Ramos (cell line): Measurements from ENCODE around the gene NPAS2.

Experiments used
- in situ Hi-C: fragments of 300-500 bp; cut with MboI; formaldehyde crosslinking; loops from one replicate; pipeline ENCODE4 v1.14.3; 2022; ENCODE audit warnings: low sequenced_read_pairs; ENCODE audit not compliant: unreplicated experiment

The NPAS2 gene

DNA sequence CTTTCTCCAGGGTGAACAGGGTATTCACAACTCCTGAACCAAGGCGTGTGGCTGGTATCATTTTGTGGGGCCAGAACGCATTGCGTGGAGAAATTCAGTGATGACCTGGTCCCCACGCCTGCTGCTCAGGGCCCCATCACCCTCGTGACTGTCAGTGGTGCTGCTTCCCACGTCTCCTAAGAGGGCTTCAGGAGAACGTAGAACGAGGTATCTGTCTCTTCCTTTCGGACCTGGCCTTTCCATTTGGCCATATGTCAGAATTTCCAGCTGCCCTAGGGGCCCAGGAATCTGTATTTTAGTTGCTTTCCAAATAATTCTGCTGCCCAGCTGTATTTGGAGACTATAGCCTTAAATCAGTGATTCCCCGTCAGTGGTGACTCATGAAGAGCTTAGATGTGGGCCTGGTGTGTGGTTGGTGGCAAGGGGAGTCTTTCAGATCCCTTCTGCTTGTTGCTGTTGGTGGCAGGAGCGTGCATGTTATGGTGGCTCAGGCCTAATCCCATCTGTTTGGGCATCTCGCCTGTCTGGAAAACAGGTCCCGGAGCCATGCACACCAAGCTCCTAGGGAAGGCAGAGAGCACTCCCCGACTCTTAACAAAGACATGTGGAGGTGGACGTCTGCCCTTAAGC, 56.4 kb downstream of the NPAS2 start:
- in situ Hi-C loops = no loop called here

DNA sequence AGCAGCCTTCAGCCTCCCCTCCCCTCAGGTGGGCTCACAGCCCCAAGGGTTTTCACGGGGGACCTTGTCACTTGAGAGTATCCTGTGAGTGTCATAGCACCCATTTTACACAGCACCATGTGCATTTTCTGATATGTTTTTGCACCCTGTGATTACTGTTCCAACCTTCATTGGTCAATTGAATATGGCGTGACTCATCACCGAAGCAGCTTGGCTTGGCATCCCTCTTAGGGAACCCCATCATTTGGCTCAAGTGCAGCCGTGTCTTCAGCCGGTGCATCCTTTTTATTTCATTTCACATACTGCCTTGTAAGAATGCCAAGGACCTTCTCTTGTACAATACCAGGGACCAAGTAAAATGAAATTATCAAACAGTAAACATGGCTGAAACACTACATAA, 57.6 kb downstream of the NPAS2 start:
- in situ Hi-C loops = no loop called here

DNA sequence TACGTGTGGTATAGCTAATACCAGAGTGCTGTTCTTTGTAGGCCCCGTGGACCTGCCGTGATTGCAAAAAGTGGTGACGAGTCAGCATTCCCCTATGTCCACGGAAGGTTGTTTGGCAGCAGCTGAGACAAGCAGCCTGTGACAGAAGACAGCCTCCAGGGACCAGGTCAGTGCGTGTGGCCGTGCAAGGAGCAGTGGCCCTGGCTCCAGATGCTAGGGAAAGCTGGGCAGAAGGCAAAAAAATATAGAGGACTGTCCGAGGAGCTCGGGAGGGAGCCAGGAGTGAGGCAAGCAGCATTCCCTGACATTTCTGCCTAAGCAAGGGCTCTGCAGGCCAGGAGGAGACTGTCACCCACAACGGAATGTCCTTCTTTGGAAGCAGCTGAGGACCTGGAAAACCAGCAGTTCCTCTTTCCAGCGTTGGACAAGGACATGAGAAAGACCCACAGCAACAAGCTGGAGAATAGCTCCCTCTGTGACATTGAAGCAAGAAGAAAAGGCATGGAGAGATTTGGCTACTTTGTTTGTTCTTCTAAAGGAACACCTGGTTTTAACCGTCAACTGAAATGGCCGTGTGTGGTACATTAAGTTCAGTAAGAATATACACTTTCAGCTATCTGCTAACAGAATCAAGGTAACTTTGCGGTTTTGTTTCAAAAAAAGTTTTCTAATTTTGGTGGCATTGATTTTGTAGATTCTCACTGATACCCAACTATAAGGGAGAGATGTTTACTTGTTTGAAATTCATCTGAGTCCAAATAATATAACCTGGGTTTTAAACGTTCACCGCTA, 58.3 kb downstream of the NPAS2 start:
- in situ Hi-C loops = no loop called here

DNA sequence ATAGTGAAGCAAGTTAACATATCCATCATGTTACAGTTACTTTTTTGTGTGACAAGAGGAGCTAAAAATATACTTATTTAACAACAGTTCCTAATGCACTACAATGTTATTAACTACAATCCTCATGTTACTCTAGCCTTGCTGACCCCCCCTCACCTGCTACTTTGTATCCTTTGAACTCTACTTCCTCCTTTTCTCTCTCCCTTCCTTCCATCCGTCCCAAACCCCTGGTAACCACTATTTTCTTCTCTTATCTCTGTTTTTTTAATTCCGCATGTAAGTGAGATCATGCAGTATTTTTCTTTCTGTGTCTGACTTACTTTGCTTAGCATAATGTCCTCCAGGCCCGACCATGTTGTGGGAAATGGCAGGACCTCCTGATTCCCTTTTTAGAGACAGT, 59.4 kb downstream of the NPAS2 start:
- in situ Hi-C loops = no loop called here

DNA sequence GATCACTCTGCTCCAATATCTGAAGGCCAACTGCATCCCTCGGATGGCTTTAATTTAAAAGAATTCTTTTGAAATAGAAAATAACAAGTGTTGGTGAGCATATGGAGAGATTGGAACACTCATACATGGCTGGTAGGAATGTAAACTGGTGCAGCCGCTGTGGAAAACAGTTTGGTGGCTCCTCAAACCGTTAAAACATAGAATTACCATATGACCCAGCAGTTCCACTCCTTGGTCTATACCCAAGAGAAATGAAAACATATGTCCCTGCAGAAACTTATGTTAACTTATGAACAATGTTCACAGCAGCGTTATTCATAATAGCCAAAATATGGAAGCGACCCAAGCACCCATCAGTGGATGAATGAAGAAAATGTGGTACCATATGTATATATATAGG, 60.1 kb downstream of the NPAS2 start:
- in situ Hi-C loops = no loop called here

DNA sequence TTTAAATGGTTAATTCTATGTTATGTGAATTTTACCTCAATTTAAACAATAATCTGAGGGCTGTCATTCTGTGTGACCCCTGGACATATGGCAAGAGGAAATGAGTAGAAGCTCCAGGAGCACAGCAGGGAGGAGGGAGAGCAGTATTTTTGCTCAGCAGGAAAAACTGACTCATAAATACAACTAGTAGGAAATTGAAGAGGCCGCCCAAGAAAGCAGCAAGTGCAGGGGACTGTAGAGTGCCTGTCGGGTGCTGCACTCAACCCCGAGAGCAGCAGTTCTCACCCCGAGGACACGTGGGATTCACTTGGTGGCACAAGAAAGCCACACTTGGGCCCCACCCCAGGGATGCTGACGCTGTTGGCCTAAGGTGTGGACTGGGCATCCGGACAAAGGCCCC, 60.8 kb downstream of the NPAS2 start:
- in situ Hi-C loops = no loop called here

DNA sequence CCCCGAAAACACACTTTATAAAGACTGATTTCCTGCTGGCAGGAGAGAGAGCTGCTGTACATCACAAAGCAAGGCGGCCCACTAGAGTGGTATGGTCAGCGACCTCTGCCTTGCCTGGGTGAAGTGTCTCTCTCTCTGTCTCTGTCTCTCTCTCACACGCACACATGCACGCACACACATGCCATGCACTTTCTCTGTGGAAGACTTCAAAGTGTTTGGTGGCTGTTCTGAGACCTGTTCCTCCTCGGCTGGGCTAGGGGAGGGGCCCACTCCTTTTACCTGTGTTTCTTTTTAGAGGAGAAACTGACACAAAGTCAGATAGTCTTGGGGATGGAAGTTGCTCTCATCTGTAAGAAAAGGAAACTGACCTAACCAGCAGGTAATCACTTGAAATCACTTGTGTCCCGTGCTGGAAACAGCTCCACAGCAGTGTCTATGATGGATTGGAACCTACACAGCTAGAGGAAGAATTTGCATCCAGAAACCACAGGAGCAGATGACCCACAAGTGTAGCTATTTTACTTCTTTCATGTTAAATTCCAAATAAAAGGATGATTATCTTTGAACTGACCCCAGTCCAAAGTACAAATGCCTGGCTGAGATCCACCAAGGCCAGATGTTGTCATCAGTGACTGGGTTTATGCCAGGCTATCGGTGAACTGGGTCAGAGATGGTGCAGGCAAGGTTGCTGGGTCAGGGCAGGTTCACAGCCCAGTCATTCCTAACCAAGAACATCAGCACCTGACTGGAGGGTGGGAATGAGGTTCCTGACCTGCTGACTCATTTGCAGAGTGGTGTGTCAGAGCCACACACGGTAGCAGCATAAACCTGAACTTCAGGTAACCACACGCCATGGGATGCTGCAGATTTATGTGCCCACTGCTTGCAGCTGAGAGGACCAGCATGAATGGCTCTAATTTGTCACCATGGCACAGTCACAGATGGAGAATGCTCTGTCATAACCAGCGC, 63.0 kb downstream of the NPAS2 start:
- in situ Hi-C loops = no loop called here

DNA sequence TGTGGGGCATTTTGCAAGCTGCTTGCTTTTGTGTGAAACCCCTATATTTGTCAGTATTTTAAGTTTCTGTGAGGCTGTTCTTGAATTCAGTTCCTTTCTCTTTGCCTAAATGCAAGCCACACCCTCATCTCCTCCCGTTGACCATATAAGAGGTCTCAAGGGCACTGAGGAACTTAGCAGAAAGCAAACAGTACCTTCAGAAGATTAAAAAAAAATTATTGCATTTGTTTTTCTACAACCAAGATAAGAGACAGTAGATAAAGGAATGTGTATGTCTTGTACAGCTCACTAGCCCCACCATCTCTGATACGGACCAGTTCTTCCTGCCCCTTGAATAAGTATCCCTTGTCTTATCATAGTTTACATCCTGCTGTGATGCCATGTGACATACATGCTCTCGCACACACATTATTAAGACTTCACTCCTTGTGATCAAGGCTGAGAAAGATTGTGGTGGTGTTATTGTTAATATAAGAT, 64.2 kb downstream of the NPAS2 start:
- in situ Hi-C loops = no loop called here

DNA sequence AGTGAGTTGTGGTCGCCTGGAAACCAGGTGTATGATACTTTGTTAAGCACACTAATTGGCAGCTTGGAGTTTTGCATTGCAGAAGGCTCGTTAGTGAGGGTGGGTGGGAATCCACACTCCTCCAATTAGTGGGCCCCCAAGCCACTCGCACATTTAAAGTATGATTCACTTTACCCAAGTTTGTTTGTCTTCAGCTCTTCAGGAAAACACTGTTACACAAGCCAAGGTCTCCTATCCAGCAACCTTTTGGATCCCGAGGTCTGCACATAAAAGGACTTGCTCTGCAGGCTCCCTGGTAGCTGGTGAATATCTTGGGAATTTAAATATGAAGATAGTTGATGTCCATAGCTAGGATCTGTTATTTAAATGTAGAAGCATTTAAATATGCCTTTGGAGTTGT, 66.1 kb downstream of the NPAS2 start:
- in situ Hi-C loops = no loop called here

DNA sequence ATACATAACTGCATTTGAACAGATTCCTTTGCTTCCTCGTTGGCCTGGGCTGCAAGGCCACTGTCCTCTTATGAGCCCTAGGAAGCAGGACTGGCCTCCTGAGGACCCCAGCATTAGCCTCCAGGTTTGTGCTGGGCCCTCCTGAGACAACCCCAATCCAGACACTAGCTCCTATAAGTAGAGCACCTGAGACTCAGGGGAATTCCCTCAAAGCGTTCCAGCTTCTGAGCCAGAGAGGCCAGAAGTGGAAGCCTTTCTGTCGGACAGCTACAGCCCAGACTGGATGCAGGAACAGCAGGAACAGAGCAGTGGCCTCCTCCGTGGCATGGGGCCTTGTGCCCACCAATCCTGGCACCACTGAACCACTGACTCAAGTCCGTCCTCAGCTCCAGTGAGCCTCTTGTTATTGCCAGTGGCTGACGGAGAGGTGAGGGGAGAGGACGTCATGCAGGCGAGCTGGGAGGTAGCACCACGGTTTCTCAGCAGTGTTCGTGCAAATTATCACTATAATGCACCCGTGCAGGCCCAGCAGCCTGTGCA, 67.2 kb downstream of the NPAS2 start:
- in situ Hi-C loops = no loop called here

DNA sequence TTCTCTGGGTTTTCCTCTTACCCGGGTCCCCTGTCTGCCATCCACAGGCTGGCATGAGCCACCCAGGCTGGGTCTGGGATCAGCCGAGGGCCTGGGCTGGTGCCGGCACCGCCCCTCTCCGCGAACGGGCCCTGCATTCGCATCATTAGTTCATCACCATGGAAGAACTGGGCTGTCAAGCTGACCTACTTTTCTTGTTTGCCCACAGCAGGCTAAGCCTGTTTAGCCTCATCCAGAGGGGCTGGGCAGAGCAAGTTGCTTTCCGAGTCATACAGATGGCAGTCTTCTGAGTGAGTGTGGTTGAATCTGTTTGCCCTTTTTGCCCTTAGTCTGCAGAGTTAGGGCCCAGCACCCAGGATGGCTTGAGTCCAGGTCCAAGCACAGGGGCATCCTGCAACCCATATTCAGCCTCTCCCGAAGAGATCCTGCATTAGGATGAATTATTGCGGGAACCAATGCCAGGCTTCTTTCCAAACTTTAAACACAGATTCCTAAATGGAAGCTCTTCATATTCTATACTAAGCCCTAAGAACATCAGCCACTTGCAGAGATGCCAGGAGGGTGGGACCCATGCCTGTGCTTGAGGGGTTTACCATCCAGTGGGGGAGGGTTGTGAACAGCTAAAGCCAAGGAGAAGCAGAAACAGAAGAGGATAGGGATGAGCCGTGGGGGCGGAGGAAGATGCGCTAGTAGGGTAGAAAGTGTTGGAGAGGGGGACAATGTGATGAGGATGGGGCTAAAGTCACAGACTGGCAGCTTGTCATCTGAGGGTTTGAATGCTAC, 68.0 kb downstream of the NPAS2 start:
- in situ Hi-C loops = no loop called here

DNA sequence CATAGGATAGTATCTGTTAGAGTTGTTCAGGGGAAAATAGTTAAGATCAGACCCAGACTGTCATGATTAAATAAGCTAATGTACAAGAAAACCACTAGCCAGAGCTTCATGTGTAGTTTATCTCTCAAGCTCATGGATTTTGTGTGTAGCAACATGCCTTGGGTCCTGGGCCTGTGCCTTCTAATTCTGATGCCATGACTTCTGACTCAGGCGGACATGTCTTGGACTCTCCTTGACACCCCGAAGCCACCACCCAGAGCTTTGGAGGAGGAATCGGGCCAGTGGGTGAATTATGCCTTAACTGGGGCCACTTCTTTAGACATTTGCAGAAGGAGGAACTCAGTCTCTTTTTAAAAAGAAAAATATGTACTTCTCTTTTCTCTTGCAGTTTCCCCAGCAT, 68.7 kb downstream of the NPAS2 start:
- in situ Hi-C loops = no loop called here

DNA sequence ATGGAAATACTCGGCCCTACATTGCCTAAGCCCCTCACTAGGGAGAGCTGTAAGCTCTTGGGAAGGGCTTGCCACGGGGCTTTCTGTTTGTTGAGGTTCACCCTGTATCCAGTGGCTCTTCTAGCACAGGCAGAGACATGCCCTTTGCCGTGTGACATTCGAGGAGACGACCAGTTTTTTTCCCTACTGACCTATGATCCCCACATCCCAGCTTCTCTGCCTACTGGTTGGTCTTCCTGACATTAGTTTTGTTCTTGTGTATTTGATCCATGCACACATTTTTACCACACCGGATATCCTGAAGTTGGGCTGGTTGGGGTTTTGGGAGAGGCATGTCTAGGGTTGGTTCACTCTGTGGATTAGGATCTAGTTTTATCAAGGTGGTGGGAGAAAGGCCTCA, 69.3 kb downstream of the NPAS2 start:
- in situ Hi-C loops = no loop called here

DNA sequence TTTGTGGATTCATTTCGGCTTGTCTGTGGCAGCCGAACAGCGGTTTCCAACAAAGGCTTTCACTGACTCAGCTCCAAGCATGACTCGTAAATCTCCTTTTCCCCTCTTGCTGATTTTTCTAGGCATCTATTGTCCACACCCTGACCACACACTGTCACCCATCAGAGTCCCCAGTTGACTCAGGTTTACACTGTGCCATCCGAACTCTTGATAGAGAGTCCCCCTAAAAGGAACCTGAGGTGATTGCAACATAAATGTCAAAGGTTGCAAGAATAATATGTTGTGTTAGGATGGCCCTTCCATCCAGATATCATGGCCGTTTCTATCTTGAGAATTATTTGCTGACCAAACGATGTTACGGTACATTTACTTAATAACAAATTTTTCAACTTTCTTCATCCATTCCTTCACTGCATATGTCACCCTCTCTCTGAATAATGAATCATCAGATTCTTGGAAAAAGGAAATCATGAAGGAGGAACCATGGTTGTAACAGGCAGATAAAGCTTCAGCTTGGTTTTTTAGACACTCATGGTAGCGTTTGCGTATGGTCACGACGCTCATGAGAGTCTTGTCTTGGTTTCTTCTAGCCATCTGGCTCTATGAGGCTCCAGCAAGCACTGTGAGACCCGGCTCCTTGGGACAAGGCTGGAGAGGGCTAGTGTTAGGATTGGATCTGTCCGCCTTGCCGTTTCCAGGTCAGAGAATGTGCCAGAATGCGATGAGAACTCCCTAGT, 72.1 kb downstream of the NPAS2 start:
- in situ Hi-C loops = no loop called here

DNA sequence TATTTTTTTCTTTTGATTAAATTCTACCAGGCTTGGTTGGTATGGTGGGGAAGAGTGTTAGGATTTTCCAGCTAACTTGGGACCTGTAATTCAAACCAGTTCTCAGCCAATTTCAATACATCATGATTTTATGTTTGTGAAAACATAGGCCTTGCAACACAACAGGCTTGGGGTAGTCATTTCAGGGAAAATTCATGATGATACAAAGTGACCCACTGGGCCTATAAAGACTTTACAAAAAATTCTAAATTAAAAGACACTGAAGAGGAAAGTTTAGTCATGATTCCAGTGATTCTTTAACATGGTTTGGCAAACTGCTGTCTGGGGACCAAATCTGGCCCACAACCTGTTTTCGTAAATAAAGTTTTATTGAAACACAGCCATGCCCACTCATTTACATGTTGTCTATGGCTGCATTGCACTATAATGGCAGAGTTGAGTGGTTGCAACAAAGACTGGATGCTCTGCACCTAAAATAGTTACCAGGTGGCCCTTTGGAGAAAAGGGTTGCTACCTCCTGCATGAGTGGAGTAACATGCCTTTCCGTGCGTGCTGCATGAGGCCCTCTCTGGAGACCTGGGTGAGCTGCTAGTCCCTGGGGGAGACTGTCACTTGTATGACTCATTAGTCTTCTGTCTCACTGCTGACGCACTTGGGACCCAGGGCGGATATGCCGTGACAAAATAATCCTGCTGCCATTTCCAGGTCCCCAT, 73.6 kb downstream of the NPAS2 start:
- in situ Hi-C loops = no loop called here

DNA sequence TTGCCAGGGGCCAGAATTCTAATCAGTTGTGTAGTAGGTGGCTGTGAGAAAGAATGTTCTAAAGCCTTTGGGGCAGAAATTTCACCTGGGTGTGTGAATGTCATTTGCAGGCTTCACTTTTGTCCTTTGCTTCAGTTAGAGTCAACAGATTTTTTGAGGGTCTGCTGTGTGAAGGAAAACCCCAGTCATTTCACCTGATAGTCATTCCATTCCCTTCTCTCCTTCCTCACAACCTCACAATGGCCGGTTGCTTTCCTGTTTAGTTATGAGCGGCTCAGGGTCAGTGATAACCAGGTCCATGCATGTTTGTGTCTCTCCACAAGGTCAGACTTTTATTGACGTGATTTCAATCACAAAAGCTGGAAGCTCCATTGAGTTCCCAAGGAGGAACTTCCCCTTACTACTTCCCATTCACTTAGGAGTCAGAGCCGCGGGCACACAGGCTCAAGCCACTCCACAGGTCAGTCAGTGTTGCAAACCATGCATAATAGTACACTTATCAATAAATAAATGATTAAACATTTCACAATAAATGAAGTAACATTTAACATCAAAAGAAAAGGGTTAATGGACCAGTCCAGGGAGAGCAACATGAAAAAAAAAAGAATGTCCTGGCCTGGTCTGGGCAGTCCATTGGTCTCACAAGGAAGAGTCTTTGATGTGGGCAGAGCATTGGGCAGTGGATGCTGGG, 74.3 kb downstream of the NPAS2 start:
- in situ Hi-C loops = no loop called here

DNA sequence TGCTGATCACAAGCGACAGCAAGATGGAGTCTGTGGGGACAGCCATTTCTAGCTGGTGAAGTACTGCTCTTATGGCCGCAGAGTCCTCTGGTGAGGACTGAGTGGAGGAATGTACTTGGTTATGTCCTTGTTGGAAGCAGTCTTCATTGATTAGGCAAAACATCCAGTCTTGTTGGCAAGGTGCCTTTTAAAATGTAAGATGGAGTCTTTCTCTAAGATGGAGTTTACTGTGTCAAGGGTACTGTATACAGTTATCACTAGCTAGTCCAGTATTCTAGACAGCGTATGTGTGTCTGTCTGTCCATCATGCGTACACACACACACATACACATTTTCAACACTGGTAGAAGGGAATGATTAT, 74.8 kb downstream of the NPAS2 start:
- in situ Hi-C loops = no loop called here

DNA sequence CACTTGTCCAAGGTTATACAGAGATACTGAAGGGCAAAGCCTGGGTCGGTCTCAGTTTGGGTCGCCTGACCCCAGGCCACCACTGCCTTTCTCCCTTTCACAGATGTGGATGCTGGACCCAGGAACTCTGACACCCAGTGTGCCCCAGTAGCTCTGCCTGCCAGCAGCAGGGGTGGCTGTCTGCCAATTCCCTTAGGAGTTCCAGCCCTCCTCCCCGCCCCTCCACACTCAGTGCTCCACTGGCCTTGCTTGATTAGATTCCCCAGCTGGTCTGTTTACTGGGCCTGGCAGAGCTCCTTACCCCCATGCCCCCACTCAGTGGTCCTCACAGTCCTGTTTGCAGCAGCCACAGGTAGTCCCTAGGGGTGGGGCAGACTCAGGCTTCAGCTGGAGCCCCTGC, 75.5 kb downstream of the NPAS2 start:
- in situ Hi-C loops = no loop called here
